ENCODE results near the gene NLRP1. TPM values are rescaled to one million over a fixed set of nuclear protein-coding genes. Genes with fewer than 3 reads are reported as not detected.
A peak's percentile ranks its signal among the peaks of the same experiment; 100 is the strongest.

NLRP1 gene
- total and polyA plus RNA-seq, 2 experiments from 2014 or later = 17.5 to 33.4 TPM

GRCh38 chr17:5467416-5467815 is 116.9 kb downstream of the NLRP1 start:
- in situ Hi-C loops (cut with MboI) = loop anchor here (25.0 kb wide), 2 partner anchors 95 to 970 kb away; partner anchors contain the start of genes AIPL1 and PIMREG
- no peaks in the 10 kb centered on the region for H3K27me3 ChIP-seq (replicated peaks; ENCODE audit: insufficient read depth)
- H3K4me2 ChIP-seq (ENCODE audit: unreplicated experiment) = peak overlapping the region; percentile 84
- no peaks in the 10 kb centered on the region for H4K20me1 ChIP-seq (ENCODE audit: insufficient read depth)
- TF ChIP-seq EZH2 (IDR thresholded peaks at IDR 0.05; ENCODE audit: insufficient read depth, poor library complexity, severe bottlenecking) = no peak
- TF ChIP-seq EZH2phosphoT487 (IDR thresholded peaks at IDR 0.05; ENCODE audit: insufficient read depth, low read depth) = no peak
- H3K9ac ChIP-seq = peak overlapping the region; percentile 80
- H3K27ac ChIP-seq = peak overlapping the region; percentile 55; the same call in 1 of the 2 replicates
- no peaks in the 10 kb centered on the region for H3K9me2 ChIP-seq (ENCODE audit: insufficient read depth)
- no peaks in the 10 kb centered on the region; the same call in 1 of the 2 replicates for H3K36me3 ChIP-seq (ENCODE audit: low read depth)
- peak overlapping the region; percentile 100 for H2AFZ ChIP-seq
- H3K4me3 ChIP-seq = peak overlapping the region; percentile 99
- H3K79me2 ChIP-seq (ENCODE audit: insufficient read depth) = peaks cover 62% of the 10 kb centered on the region
- peaks cover 31% of the 10 kb centered on the region for H3F3A ChIP-seq (ENCODE audit: insufficient read depth)
- peaks cover 12% of the 10 kb centered on the region for H3K4me1 ChIP-seq (ENCODE audit: insufficient read depth)
- WGBS, 2 experiments (ENCODE audit: low coverage in 1 of 2, low lambda C conversion rate in 2 of 2, missing lambda C conversion rate in 2 of 2) = 2 to 5% methylated on average over 8 of the region's 8 CpGs
- peak; percentile 23 for DNase-seq
- H3K9me3 ChIP-seq (ENCODE audit: low read depth) = no peaks in the 10 kb centered on the region

DNA sequence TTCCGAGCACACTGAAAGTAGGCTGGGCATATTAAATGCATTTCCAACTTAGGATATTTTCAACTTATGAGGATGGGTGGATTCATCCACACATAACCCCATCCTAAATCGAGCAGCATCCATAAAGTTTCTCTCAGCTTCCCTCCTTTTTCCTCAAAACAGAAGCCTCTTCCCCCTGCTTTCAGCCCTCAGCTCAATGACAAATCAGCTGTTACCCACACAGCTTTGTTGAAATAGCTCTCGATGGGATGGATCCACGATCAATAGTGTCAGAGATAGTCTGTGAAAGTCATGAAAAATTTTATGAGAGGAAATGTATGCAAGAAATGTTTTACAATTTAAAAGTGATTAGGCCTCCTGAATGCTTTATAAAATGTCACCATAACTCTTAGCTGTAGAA is 118.0 kb downstream of the NLRP1 start:
- no peaks in the 10 kb centered on the region for H3K27me3 ChIP-seq (replicated peaks; ENCODE audit: insufficient read depth)
- H3K4me1 ChIP-seq (ENCODE audit: insufficient read depth) = peaks cover 12% of the 10 kb centered on the region
- H3K36me3 ChIP-seq (ENCODE audit: low read depth) = no peaks in the 10 kb centered on the region
- peaks cover 20% of the 10 kb centered on the region for H3F3A ChIP-seq (ENCODE audit: insufficient read depth)
- H3K79me2 ChIP-seq (ENCODE audit: insufficient read depth) = peaks cover 68% of the 10 kb centered on the region
- WGBS, 2 experiments (ENCODE audit: low coverage in 1 of 2, low lambda C conversion rate in 2 of 2, missing lambda C conversion rate in 2 of 2) = 86 to 87% methylated on average over 4 of the region's 4 CpGs
- no peak overlapping the region for H3K27ac ChIP-seq
- peak overlapping the region; percentile 84 for H3K4me2 ChIP-seq (ENCODE audit: unreplicated experiment)
- no peaks in the 10 kb centered on the region for H3K9me3 ChIP-seq (ENCODE audit: low read depth)
- H3K9ac ChIP-seq = peak overlapping the region; percentile 80; the same call in 1 of the 2 replicates
- TF ChIP-seq EZH2 (IDR thresholded peaks at IDR 0.05; ENCODE audit: insufficient read depth, poor library complexity, severe bottlenecking) (no peak), EZH2phosphoT487 (IDR thresholded peaks at IDR 0.05; ENCODE audit: insufficient read depth, low read depth) (no peak)
- no peak overlapping the region for H2AFZ ChIP-seq
- no peak for DNase-seq
- in situ Hi-C loops (cut with MboI) = loop anchor here (25.0 kb wide), 2 partner anchors 96 to 971 kb away; partner anchors contain the start of genes AIPL1 and PIMREG
- H3K4me3 ChIP-seq = no peak overlapping the region; the same call in 1 of the 2 replicates
- no peaks in the 10 kb centered on the region for H3K9me2 ChIP-seq (ENCODE audit: insufficient read depth)
- no peaks in the 10 kb centered on the region for H4K20me1 ChIP-seq (ENCODE audit: insufficient read depth)

GRCh38 chr17:5464717-5465507 is 119.4 kb downstream of the NLRP1 start:
- in situ Hi-C loops (cut with MboI) = loop anchor here (25.0 kb wide), 2 partner anchors 97 to 972 kb away; partner anchors contain the start of genes AIPL1 and PIMREG
- peaks cover 12% of the 10 kb centered on the region for H3K4me1 ChIP-seq (ENCODE audit: insufficient read depth)
- DNase-seq = no peak
- peaks cover 68% of the 10 kb centered on the region for H3K79me2 ChIP-seq (ENCODE audit: insufficient read depth)
- H3K27me3 ChIP-seq (replicated peaks; ENCODE audit: insufficient read depth) = no peaks in the 10 kb centered on the region
- 87 to 89% methylated on average over 10 of the region's 10 CpGs for WGBS, 2 experiments (ENCODE audit: low coverage in 1 of 2, low lambda C conversion rate in 2 of 2, missing lambda C conversion rate in 2 of 2)
- no peaks in the 10 kb centered on the region for H3K36me3 ChIP-seq (ENCODE audit: low read depth)
- no peak overlapping the region for H3K4me2 ChIP-seq (ENCODE audit: unreplicated experiment)
- no peaks in the 10 kb centered on the region for H3K9me3 ChIP-seq (ENCODE audit: low read depth)
- H3K4me3 ChIP-seq = no peak overlapping the region
- no peak overlapping the region for H2AFZ ChIP-seq
- H3K9me2 ChIP-seq (ENCODE audit: insufficient read depth) = no peaks in the 10 kb centered on the region
- no peak overlapping the region for H3K9ac ChIP-seq
- peaks cover 6% of the 10 kb centered on the region for H3F3A ChIP-seq (ENCODE audit: insufficient read depth)
- no peaks in the 10 kb centered on the region for H4K20me1 ChIP-seq (ENCODE audit: insufficient read depth)
- H3K27ac ChIP-seq = no peak overlapping the region
- TF ChIP-seq EZH2phosphoT487 (IDR thresholded peaks at IDR 0.05; ENCODE audit: insufficient read depth, low read depth) = no peak
- no peak for TF ChIP-seq EZH2 (IDR thresholded peaks at IDR 0.05; ENCODE audit: insufficient read depth, poor library complexity, severe bottlenecking)

Other genes with a start within 250 kb of the NLRP1 start
- 42.9 and 50.6 TPM in 2 replicates for gene NUP88, start 164.8 kb downstream of the NLRP1 start, total RNA-seq (2014; rRNA removed; shearing (Covaris generic))
- 42.9 and 52.6 TPM in 2 replicates for gene NUP88, start 164.8 kb downstream of the NLRP1 start, polyA plus RNA-seq (2016; fragmentation: Nextera tagmentation; extraction: Ambion mirVana)
- 9.0 and 15.7 TPM in 2 replicates for gene RPAIN, start 164.3 kb downstream of the NLRP1 start, total RNA-seq (2014; rRNA removed; shearing (Covaris generic))
- gene RPAIN, start 164.3 kb downstream of the NLRP1 start, polyA plus RNA-seq (2016; fragmentation: Nextera tagmentation; extraction: Ambion mirVana) = 21.4 and 22.0 TPM in 2 replicates
- 119 and 131 TPM in 2 replicates for gene C1QBP, start 145.4 kb downstream of the NLRP1 start, total RNA-seq (2014; rRNA removed; shearing (Covaris generic))
- gene C1QBP, start 145.4 kb downstream of the NLRP1 start, polyA plus RNA-seq (2016; fragmentation: Nextera tagmentation; extraction: Ambion mirVana) = 235 and 241 TPM in 2 replicates
- 4.4 and 6.3 TPM in 2 replicates for gene DHX33, start 115.5 kb downstream of the NLRP1 start, total RNA-seq (2014; rRNA removed; shearing (Covaris generic))
- 2.2 and 3.0 TPM in 2 replicates for gene DHX33, start 115.5 kb downstream of the NLRP1 start, polyA plus RNA-seq (2016; fragmentation: Nextera tagmentation; extraction: Ambion mirVana)
- gene DERL2, start 98.3 kb downstream of the NLRP1 start, total RNA-seq (2014; rRNA removed; shearing (Covaris generic)) = 38.6 and 70.7 TPM in 2 replicates
- 159 and 160 TPM in 2 replicates for gene DERL2, start 98.3 kb downstream of the NLRP1 start, polyA plus RNA-seq (2016; fragmentation: Nextera tagmentation; extraction: Ambion mirVana)
- gene MIS12, start 97.9 kb downstream of the NLRP1 start, total RNA-seq (2014; rRNA removed; shearing (Covaris generic)) = 13.4 and 20.2 TPM in 2 replicates
- gene MIS12, start 97.9 kb downstream of the NLRP1 start, polyA plus RNA-seq (2016; fragmentation: Nextera tagmentation; extraction: Ambion mirVana) = 10.5 and 12.9 TPM in 2 replicates

Data from GM23248 (cell line).